ENCODE data around the gene RANGRF. TPM values are rescaled to one million over a fixed set of nuclear protein-coding genes. Genes with fewer than 3 reads are reported as not detected.

Gene RANGRF
- polyA plus RNA-seq, 1 of the 3 experiments (the other 2 are of a cell fraction), result 55.9 TPM

DNA sequence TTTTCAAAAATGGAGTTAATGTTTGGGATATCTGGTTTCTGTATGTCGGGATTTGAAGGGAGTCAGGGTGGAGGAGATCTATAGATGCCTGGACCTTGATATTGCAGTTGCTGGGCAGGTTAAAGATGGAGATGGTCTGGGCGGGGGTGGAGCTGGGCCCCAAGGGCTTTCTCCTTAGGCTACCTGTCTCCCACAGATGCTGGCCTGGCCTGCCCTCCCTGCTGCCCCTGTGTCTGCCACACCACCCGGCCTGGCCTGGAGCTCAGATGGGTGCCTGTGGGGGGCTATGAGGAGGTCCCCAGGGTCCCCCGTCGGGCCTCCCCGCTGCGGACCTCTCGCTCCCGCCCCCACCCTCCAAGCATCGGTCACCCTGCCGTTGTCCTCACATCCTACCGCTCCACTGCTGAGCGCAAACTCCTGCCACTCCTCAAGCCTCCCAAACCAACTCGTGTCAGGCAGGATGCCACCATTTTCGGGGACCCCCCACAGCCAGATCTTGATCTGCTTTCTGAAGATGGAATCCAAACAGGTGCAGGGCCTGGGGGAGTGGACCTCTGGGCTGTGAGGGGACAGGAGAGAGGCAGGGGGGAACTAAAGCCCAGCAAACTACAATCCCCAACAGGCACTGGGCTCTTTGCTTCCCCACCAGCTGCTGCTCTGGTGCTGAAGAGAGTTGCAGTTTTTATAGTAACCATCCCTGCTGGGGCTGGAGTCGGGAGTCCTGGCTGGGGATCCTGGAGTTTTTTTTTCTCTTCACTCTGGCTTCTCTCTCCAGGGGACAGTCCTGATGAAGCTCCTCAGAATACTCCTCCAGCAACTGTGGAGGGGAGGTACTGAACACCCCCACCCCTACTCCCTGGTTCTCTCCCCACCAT, 24.5 kb downstream of the RANGRF start (continued):
- no peak for TF ChIP-seq NFIC (IDR thresholded peaks at IDR 0.05; ENCODE audit: borderline replicate concordance)
- TF ChIP-seq SMC3 (IDR thresholded peaks at IDR 0.05; ENCODE audit: low read depth, low read length), result no peak
- no peak for TF ChIP-seq MXI1 (IDR thresholded peaks at IDR 0.05; ENCODE audit: low read depth, low read length)
- no peak for TF ChIP-seq FOSL2 (IDR thresholded peaks at IDR 0.05; ENCODE audit: borderline replicate concordance, low read depth)
- no peak for TF ChIP-seq TEAD4 (IDR thresholded peaks at IDR 0.05; ENCODE audit: borderline replicate concordance, insufficient read depth)
- no peak for TF ChIP-seq SIN3A (IDR thresholded peaks at IDR 0.05; ENCODE audit: borderline replicate concordance, low read depth, low read length)
- no peak for TF ChIP-seq GABPA (IDR thresholded peaks at IDR 0.05; ENCODE audit: low read depth)

DNA sequence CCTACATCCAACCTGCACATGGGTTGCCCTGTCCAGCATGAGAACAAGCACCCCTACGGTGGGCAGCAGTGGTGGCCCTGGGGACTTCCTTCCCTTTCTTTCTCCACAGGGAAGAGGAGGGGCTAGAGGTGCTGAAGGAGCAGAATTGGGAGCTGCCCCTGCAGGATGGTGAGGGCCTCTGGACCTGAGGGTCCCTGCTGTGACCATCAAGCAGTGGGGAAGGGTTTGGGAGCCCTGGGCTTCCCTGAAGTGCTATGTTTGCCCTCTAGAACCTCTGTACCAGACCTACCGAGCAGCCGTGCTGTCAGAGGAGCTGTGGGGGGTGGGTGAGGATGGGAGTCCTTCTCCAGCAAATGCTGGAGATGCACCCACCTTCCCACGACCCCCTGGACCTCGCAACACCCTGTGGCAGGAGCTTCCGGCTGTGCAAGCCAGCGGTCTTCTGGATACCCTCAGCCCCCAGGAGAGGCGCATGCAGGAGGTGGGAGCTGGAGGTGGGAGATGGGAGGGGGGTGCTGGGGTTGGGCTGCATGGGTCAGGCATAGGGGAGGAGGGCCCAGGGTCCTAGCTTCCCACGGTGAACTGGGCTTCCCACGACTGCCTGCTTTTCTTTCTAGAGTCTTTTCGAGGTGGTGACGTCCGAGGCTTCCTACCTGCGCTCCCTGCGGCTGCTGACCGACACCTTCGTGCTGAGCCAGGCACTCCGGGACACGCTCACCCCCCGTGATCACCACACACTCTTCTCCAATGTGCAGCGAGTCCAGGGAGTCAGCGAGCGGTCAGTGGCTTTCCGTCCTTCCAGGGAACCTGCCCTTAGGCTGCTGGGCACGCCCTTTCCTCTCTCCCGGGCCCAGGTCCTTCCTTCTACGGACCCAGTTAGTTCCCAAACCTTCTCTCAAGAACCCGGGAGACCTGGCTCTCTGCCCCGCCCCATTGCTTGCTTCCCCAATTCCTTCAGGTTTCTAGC, 26.6 kb downstream of the RANGRF start:
- WGBS (ENCODE audit: low lambda C conversion rate), result 34% methylated on average over 17 of the region's 29 CpGs
- Histone ChIP-seq H3K4me2 (peak overlapping the region; percentile 33; the same call in 1 of the 2 replicates), H3K9ac (no peak overlapping the region), H3K36me3 (replicated peaks in 1 of 2; ENCODE audit: control insufficient read depth in 1 of 2, insufficient read depth in 2 of 2, low read length in 1 of 2) (no peaks in the 10 kb centered on the region), H4K20me1 (ENCODE audit: insufficient read depth) (no peaks in the 10 kb centered on the region), H3K4me1 (ENCODE audit: control insufficient read depth in 1 of 2, insufficient read depth in 2 of 2, low read depth in 1 of 2, low read length in 1 of 2) (peaks cover 0 to 4% of the 10 kb centered on the region in 2 experiments; a peak in 1 of 4 replicates), H3K9me3 (no peaks in the 10 kb centered on the region), H3K27ac (ENCODE audit: low read depth in 2 of 2, low read length in 1 of 2) (no peak overlapping the region), H3F3A (replicated peaks; ENCODE audit: insufficient read depth) (no peaks in the 10 kb centered on the region), H3K4me3 (ENCODE audit: low read depth in 2 of 2, low read length in 1 of 2) (peak overlapping the region in 1 of 2 experiments; percentile 24; a peak in 1 of 4 replicates), H2AFZ (ENCODE audit: low read depth) (no peak overlapping the region), H3K79me2 (ENCODE audit: insufficient read depth) (no peaks in the 10 kb centered on the region), H3K9me2 (no peaks in the 10 kb centered on the region), H3K27me3 (ENCODE audit: insufficient read depth) (peaks cover 30% of the 10 kb centered on the region)
- ChIA-PET POLR2A (interaction anchor here (1.7 kb wide), 1 partner anchor 20 kb away, joined by 5 read pairs; the partner anchor contains the start of gene SLC25A35), CTCF (interaction anchor here (0.9 to 1.4 kb wide), 2 partner anchors 14 to 18 kb away, joined by 3 read pairs; no protein-coding TSS in a partner anchor)
- TF ChIP-seq, protein P1, sequence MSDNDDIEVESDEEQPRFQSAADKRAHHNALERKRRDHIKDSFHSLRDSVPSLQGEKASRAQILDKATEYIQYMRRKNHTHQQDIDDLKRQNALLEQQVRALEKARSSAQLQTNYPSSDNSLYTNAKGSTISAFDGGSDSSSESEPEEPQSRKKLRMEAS (IDR thresholded peaks at IDR 0.05; ENCODE audit: low read depth), result no peak
- TF ChIP-seq, protein P2, sequence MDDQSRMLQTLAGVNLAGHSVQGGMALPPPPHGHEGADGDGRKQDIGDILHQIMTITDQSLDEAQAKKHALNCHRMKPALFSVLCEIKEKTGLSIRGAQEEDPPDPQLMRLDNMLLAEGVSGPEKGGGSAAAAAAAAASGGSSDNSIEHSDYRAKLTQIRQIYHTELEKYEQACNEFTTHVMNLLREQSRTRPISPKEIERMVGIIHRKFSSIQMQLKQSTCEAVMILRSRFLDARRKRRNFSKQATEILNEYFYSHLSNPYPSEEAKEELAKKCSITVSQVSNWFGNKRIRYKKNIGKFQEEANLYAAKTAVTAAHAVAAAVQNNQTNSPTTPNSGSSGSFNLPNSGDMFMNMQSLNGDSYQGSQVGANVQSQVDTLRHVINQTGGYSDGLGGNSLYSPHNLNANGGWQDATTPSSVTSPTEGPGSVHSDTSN (IDR thresholded peaks at IDR 0.05), result no peak
- TF ChIP-seq EP300 (IDR thresholded peaks at IDR 0.05; ENCODE audit: borderline replicate concordance in 1 of 2, low read depth in 1 of 2, low read length in 1 of 2), result no peak
- TF ChIP-seq NFIC (IDR thresholded peaks at IDR 0.05; ENCODE audit: borderline replicate concordance), result no peak
- no peak for TF ChIP-seq EZH2phosphoT487 (IDR thresholded peaks at IDR 0.05; ENCODE audit: borderline replicate concordance, low read depth)
- TF ChIP-seq SIN3A (IDR thresholded peaks at IDR 0.05; ENCODE audit: borderline replicate concordance, low read depth, low read length), result no peak
- no peak for TF ChIP-seq RXRA (IDR thresholded peaks at IDR 0.05; ENCODE audit: borderline replicate concordance, low read depth)
- TF ChIP-seq FOXJ3 (CRISPR knock-in tag; IDR thresholded peaks at IDR 0.05), result no peak
- TF ChIP-seq SMC3 (IDR thresholded peaks at IDR 0.05; ENCODE audit: low read depth, low read length), result no peak
- TF ChIP-seq FOXM1 (IDR thresholded peaks at IDR 0.05; ENCODE audit: low read depth), result no peak
- DNase-seq, result peak; percentile 58

Data from SK-N-SH (cell line).